IPS-18c (cell line): ENCODE measurements around the gene SPAG4.

Experiments used
- H3K4me3 ChIP-seq: 2 replicates; pipeline ENCODE4 v1.7.0; 2013; ENCODE audit warnings: low read depth, mild to moderate bottlenecking, low read length, moderate library complexity; ENCODE audit not compliant: insufficient read depth
- H3K9me3 ChIP-seq: one replicate; pipeline ENCODE4 v1.6.1; 2013; ENCODE audit warnings: mild to moderate bottlenecking, low read length, moderate library complexity; ENCODE audit not compliant: control insufficient read depth, insufficient read depth

SPAG4 gene

GRCh38 chr20:35615667-35616464 is at the start of gene SPAG4:
Gene SPAG4, plus strand, starts transcription at chr20:35615829. Its CDS starts 175 bp downstream, at chr20:35616004.
- Histone ChIP-seq H3K9me3 (no peaks in the 10 kb centered on the region), H3K4me3 (peak within 1 kb of the TSS; percentile 64)

- H3K9me3 ChIP-seq: peaks cover 3% of the 10 kb centered on the region
- H3K4me3 ChIP-seq: no peak overlapping the region
Measured at GRCh38 chr20:35568645-35569044, 47.0 kb upstream of the SPAG4 start.

GRCh38 chr20:35571555-35571954 is 44.1 kb upstream of the SPAG4 start:
- Histone ChIP-seq H3K4me3 (no peak overlapping the region), H3K9me3 (peaks cover 4% of the 10 kb centered on the region)

- peaks cover 4% of the 10 kb centered on the region for H3K9me3 ChIP-seq
- no peak overlapping the region for H3K4me3 ChIP-seq
Measured at GRCh38 chr20:35572838-35573237, 42.8 kb upstream of the SPAG4 start.

- H3K9me3 ChIP-seq: peaks cover 4% of the 10 kb centered on the region
- no peak overlapping the region for H3K4me3 ChIP-seq
Measured at GRCh38 chr20:35575958-35576357, 39.7 kb upstream of the SPAG4 start.

- Histone ChIP-seq H3K9me3 (peaks cover 2% of the 10 kb centered on the region), H3K4me3 (no peak overlapping the region)
Measured at GRCh38 chr20:35576816-35577215, 38.8 kb upstream of the SPAG4 start.

- Histone ChIP-seq H3K4me3 (no peak overlapping the region), H3K9me3 (peaks cover 2% of the 10 kb centered on the region)
Measured at GRCh38 chr20:35578469-35578868, 37.2 kb upstream of the SPAG4 start.

- H3K9me3 ChIP-seq: no peaks in the 10 kb centered on the region
- H3K4me3 ChIP-seq: no peak overlapping the region
Measured at GRCh38 chr20:35579196-35579595, 36.4 kb upstream of the SPAG4 start.

GRCh38 chr20:35582131-35582530 is 33.5 kb upstream of the SPAG4 start:
- Histone ChIP-seq H3K9me3 (peaks cover 2% of the 10 kb centered on the region), H3K4me3 (no peak overlapping the region)

- peaks cover 2% of the 10 kb centered on the region for H3K9me3 ChIP-seq
- H3K4me3 ChIP-seq: no peak overlapping the region
Measured at GRCh38 chr20:35582741-35583404, 32.8 kb upstream of the SPAG4 start.

- Histone ChIP-seq H3K4me3 (no peak overlapping the region), H3K9me3 (peaks cover 2% of the 10 kb centered on the region)
Measured at GRCh38 chr20:35583636-35584560, 31.7 kb upstream of the SPAG4 start.

- peaks cover 2% of the 10 kb centered on the region for H3K9me3 ChIP-seq
- H3K4me3 ChIP-seq: no peak overlapping the region
Measured at GRCh38 chr20:35586751-35587425, 28.7 kb upstream of the SPAG4 start.

GRCh38 chr20:35587436-35587835 is 28.2 kb upstream of the SPAG4 start:
- Histone ChIP-seq H3K9me3 (peaks cover 2% of the 10 kb centered on the region), H3K4me3 (no peak overlapping the region)

GRCh38 chr20:35588397-35588796 is 27.2 kb upstream of the SPAG4 start:
- Histone ChIP-seq H3K4me3 (no peak overlapping the region), H3K9me3 (peaks cover 2% of the 10 kb centered on the region)

GRCh38 chr20:35592339-35592974 is 23.2 kb upstream of the SPAG4 start:
- Histone ChIP-seq H3K4me3 (no peak overlapping the region), H3K9me3 (no peaks in the 10 kb centered on the region)

GRCh38 chr20:35595456-35595855 is 20.2 kb upstream of the SPAG4 start:
- H3K4me3 ChIP-seq: no peak overlapping the region
- no peaks in the 10 kb centered on the region for H3K9me3 ChIP-seq

GRCh38 chr20:35595901-35596300 is 19.7 kb upstream of the SPAG4 start:
- no peak overlapping the region for H3K4me3 ChIP-seq

More at GRCh38 chr20:35595901-35596300, 19.7 kb upstream of the SPAG4 start:
- H3K9me3 ChIP-seq: no peaks in the 10 kb centered on the region
